Anterior cingulate cortex (tissue), 58 donors: ENCODE results near the gene MYD88.

ENCODE experiments used
- DNase-seq, 58 donors: peaks; one replicate each; lab custom pipeline; 2025; lab: John Stamatoyannopoulos, UW

The MYD88 gene

GRCh38 chr3:38111696-38112377 is 26.6 kb upstream of the MYD88 start:
- no peak for DNase-seq

- no peak for DNase-seq
These were observed 26.1 kb upstream of the MYD88 start for GRCh38 chr3:38112378-38112761.

- no peak for DNase-seq
These were observed 24.2 kb upstream of the MYD88 start for GRCh38 chr3:38114052-38114874.

- no peak for DNase-seq
These were observed 23.4 kb upstream of the MYD88 start for GRCh38 chr3:38114875-38115644.

GRCh38 chr3:38115645-38116427 is 22.6 kb upstream of the MYD88 start:
- no peak for DNase-seq

- no peak for DNase-seq
These were observed 21.8 kb upstream of the MYD88 start for GRCh38 chr3:38116471-38117162.

- DNase-seq: peak in 3 of 58 donors; percentile 13 to 17 (median 16)
These were observed 21.2 kb upstream of the MYD88 start for GRCh38 chr3:38117163-38117716.

GRCh38 chr3:38117748-38118420 is 20.6 kb upstream of the MYD88 start:
- peak in 36 of 58 donors; percentile 7 to 51 (median 28) for DNase-seq

GRCh38 chr3:38118421-38119247 is 19.8 kb upstream of the MYD88 start:
- peak in 1 of 58 donors; percentile 17 for DNase-seq

GRCh38 chr3:38119248-38119544 is 19.3 kb upstream of the MYD88 start:
- no peak for DNase-seq

GRCh38 chr3:38119821-38120692 is 18.4 kb upstream of the MYD88 start:
- no peak for DNase-seq

- no peak for DNase-seq
These were observed 17.6 kb upstream of the MYD88 start for GRCh38 chr3:38120693-38121450.

- peak in 1 of 58 donors; percentile 9 for DNase-seq
These were observed 17.0 kb upstream of the MYD88 start for GRCh38 chr3:38121451-38121831.

- DNase-seq: no peak
These were observed 16.5 kb upstream of the MYD88 start for GRCh38 chr3:38121832-38122461.

- no peak for DNase-seq
These were observed 15.7 kb upstream of the MYD88 start for GRCh38 chr3:38122712-38123290.
